Non-pigmented ciliary epithelial cell (primary cell): Measurements from ENCODE around the gene XAB2.

Experiments used
- DNase-seq: peaks from one replicate; pipeline ENCODE4 v3.0.0-alpha.2; 2010; ENCODE audit warnings: low read depth

Gene XAB2

GRCh38 chr19:7611541-7612279, 17.6 kb downstream of the XAB2 start:
- no peak for DNase-seq

- no peak for DNase-seq
Observed at GRCh38 chr19:7610491-7611240, 18.7 kb downstream of the XAB2 start.

- DNase-seq, result no peak
Observed at GRCh38 chr19:7607874-7608560, 21.3 kb downstream of the XAB2 start.

- no peak for DNase-seq
Observed at GRCh38 chr19:7607212-7607873, 22.0 kb downstream of the XAB2 start.

- no peak for DNase-seq
Observed at GRCh38 chr19:7606289-7606688, 23.1 kb downstream of the XAB2 start.

GRCh38 chr19:7605490-7606222, 23.7 kb downstream of the XAB2 start:
- DNase-seq, result no peak

- no peak for DNase-seq
Observed at GRCh38 chr19:7603919-7604318, 25.4 kb downstream of the XAB2 start.

GRCh38 chr19:7602935-7603497, 26.3 kb downstream of the XAB2 start:
- DNase-seq, result no peak

GRCh38 chr19:7602240-7602934, 27.0 kb downstream of the XAB2 start:
- DNase-seq, result no peak

- DNase-seq, result no peak
Observed at GRCh38 chr19:7600721-7601120, 28.6 kb downstream of the XAB2 start.

GRCh38 chr19:7598180-7598579, 31.2 kb downstream of the XAB2 start:
- no peak for DNase-seq

- DNase-seq, result no peak
Observed at GRCh38 chr19:7597689-7598088, 31.7 kb downstream of the XAB2 start.

GRCh38 chr19:7596211-7596937, 33.0 kb downstream of the XAB2 start:
- DNase-seq, result no peak

GRCh38 chr19:7595466-7596133, 33.7 kb downstream of the XAB2 start, which contains the start of gene CAMSAP3:
CAMSAP3 (plus strand) TSS chr19:7595863; CDS start chr19:7596003, 140 bp downstream.
- DNase-seq, result no peak

- DNase-seq, result no peak
Observed at GRCh38 chr19:7590256-7590655, 39.1 kb downstream of the XAB2 start.

GRCh38 chr19:7589822-7590221, 39.5 kb downstream of the XAB2 start:
- DNase-seq, result no peak

- DNase-seq, result no peak
Observed at GRCh38 chr19:7582446-7582845, 46.9 kb downstream of the XAB2 start.

- DNase-seq, result no peak
Observed at GRCh38 chr19:7579182-7579581, 50.2 kb downstream of the XAB2 start.

GRCh38 chr19:7578127-7578526, 51.2 kb downstream of the XAB2 start:
- DNase-seq, result no peak
